H9 (cell line): ENCODE results near the gene MINAR2. TPM values are rescaled to one million over a fixed set of nuclear protein-coding genes. Genes with fewer than 3 reads are reported as not detected.

Experiments used
- DNase-seq: peaks from one replicate; pipeline ENCODE4 v3.0.0-alpha.2; 2017
- H2AFZ ChIP-seq: one replicate; pipeline ENCODE4 v1.6.1; 2013; ENCODE audit warnings: mild to moderate bottlenecking, low read length, control low read depth, moderate library complexity
- H2AK5ac ChIP-seq: 2 replicates; pipeline ENCODE4 v1.6.1; 2013; ENCODE audit warnings: low read length, control low read depth, mixed read lengths; ENCODE audit not compliant: insufficient read length
- H2BK120ac ChIP-seq: one replicate; pipeline ENCODE4 v1.6.1; 2013; ENCODE audit warnings: low read depth, mild to moderate bottlenecking, low read length, control low read depth, inconsistent platforms; ENCODE audit not compliant: poor library complexity, severe bottlenecking
- H2BK12ac ChIP-seq: 2 replicates; pipeline ENCODE4 v1.6.1; 2013; ENCODE audit warnings: low read length, control low read depth, mixed read lengths, low read depth; ENCODE audit not compliant: insufficient read length
- H2BK15ac ChIP-seq: 2 replicates; pipeline ENCODE4 v1.6.1; 2013; ENCODE audit warnings: low read depth, low read length, control low read depth
- H2BK20ac ChIP-seq: one replicate; pipeline ENCODE4 v1.6.1; 2013; ENCODE audit warnings: low read depth, mild to moderate bottlenecking, low read length, control low read depth, inconsistent platforms; ENCODE audit not compliant: poor library complexity, severe bottlenecking
- H2BK5ac ChIP-seq: 2 replicates; pipeline ENCODE4 v1.6.1; 2013; ENCODE audit warnings: low read length, control low read depth, mixed read lengths; ENCODE audit not compliant: insufficient read length
- H3K14ac ChIP-seq: 2 replicates; pipeline ENCODE4 v1.6.1; 2013; ENCODE audit warnings: low read length, control low read depth; ENCODE audit not compliant: insufficient read depth
- H3K18ac ChIP-seq: 2 replicates; pipeline ENCODE4 v1.6.1; 2013; ENCODE audit warnings: low read depth, mild to moderate bottlenecking, mixed read lengths, low read length, control low read depth; ENCODE audit not compliant: insufficient read length
- H3K23ac ChIP-seq: 2 replicates; pipeline ENCODE4 v1.6.1; 2013; ENCODE audit warnings: low read length, control low read depth, mixed read lengths, low read depth; ENCODE audit not compliant: insufficient read length
- H3K23me2 ChIP-seq: 2 replicates; pipeline ENCODE4 v1.6.1; 2013; ENCODE audit warnings: low read depth, mild to moderate bottlenecking, mixed read lengths, low read length, control low read depth; ENCODE audit not compliant: insufficient read length, poor library complexity, severe bottlenecking
- H3K27ac ChIP-seq: 2 replicates; pipeline ENCODE4 v1.5.1; 2013; ENCODE audit warnings: low read length, control low read depth, mixed read lengths, low read depth; ENCODE audit not compliant: insufficient read length
- H3K27me3 ChIP-seq: 2 replicates; pipeline ENCODE4 v1.6.1; 2013; ENCODE audit warnings: low read length, control low read depth, inconsistent platforms; ENCODE audit not compliant: insufficient read depth
- H3K4ac ChIP-seq: 2 replicates; pipeline ENCODE4 v1.6.1; 2013; ENCODE audit warnings: low read depth, mild to moderate bottlenecking, control low read depth, inconsistent platforms, low read length, moderate library complexity
- H3K4me1 ChIP-seq: 2 replicates; pipeline ENCODE4 v1.6.1; 2013; ENCODE audit warnings: low read length, control low read depth, inconsistent platforms; ENCODE audit not compliant: insufficient read depth
- H3K4me2 ChIP-seq: 2 replicates; pipeline ENCODE4 v1.6.1; 2013; ENCODE audit warnings: low read length, control low read depth, mixed read lengths; ENCODE audit not compliant: insufficient read length, insufficient read depth
- H3K56ac ChIP-seq: 2 replicates; pipeline ENCODE4 v1.6.1; 2013; ENCODE audit warnings: low read depth, mild to moderate bottlenecking, mixed read lengths, low read length, control low read depth; ENCODE audit not compliant: insufficient read length
- H3K79me1 ChIP-seq: 2 replicates; pipeline ENCODE4 v1.6.1; 2013; ENCODE audit warnings: low read depth, mild to moderate bottlenecking, moderate library complexity, low read length, control low read depth, inconsistent platforms; ENCODE audit not compliant: insufficient read depth, poor library complexity, severe bottlenecking
- H3K79me2 ChIP-seq: 2 replicates; pipeline ENCODE4 v1.6.1; 2013; ENCODE audit warnings: low read length, control low read depth, inconsistent platforms; ENCODE audit not compliant: insufficient read depth
- H3K9ac ChIP-seq: 2 replicates; pipeline ENCODE4 v1.6.1; 2013; ENCODE audit warnings: low read length, control low read depth, mixed read lengths; ENCODE audit not compliant: insufficient read length; ENCODE audit errors: extremely low read depth
- H3K9me3 ChIP-seq: one replicate; pipeline ENCODE4 v1.6.1; 2013; ENCODE audit warnings: low read depth, low read length, inconsistent platforms; ENCODE audit not compliant: control insufficient read depth
- H3T11ph ChIP-seq: one replicate; pipeline ENCODE4 v1.6.1; 2013; ENCODE audit warnings: mild to moderate bottlenecking, low read length, control low read depth, inconsistent platforms
- H4K20me1 ChIP-seq: one replicate; pipeline ENCODE4 v1.6.1; 2013; ENCODE audit not compliant: control insufficient read depth, insufficient read length, insufficient read depth
- H4K5ac ChIP-seq: 2 replicates; pipeline ENCODE4 v1.6.1; 2013; ENCODE audit warnings: low read depth, mild to moderate bottlenecking, mixed read lengths, low read length, control low read depth; ENCODE audit not compliant: insufficient read length
- H4K8ac ChIP-seq: replicated peaks from 2 replicates; pipeline ENCODE4 v1.6.1; 2013; ENCODE audit warnings: low read length, control low read depth, mixed read lengths, low read depth; ENCODE audit not compliant: insufficient read length
- H4K91ac ChIP-seq: 2 replicates; pipeline ENCODE4 v1.6.1; 2013; ENCODE audit warnings: low read depth, mild to moderate bottlenecking, moderate library complexity, mixed read lengths, low read length, control low read depth; ENCODE audit not compliant: insufficient read length
- H3K27ac Mint-ChIP-seq, 3 experiments: 2 replicates in 2 of 3; 3 replicates in 1 of 3; pipeline ENCODE4 v1.8.0; 2020 to 2021; ENCODE audit warnings: mixed read lengths in 3 of 3, mild to moderate bottlenecking in 1 of 3, moderate library complexity in 1 of 3
- H3K27me3 Mint-ChIP-seq: 2 replicates; pipeline ENCODE4 v1.8.0; 2021; ENCODE audit warnings: low read depth, mild to moderate bottlenecking, moderate library complexity, mixed read lengths
- H3K36me3 Mint-ChIP-seq, 3 experiments: 2 replicates in 2 of 3; 3 replicates in 1 of 3; pipeline ENCODE4 v1.8.0; 2020 to 2021; ENCODE audit warnings: low read depth in 3 of 3, mixed read lengths in 3 of 3; ENCODE audit not compliant: insufficient read depth in 1 of 3
- H3K4me1 Mint-ChIP-seq, 2 experiments: 2 replicates each; pipeline ENCODE4 v1.8.0; 2020; ENCODE audit warnings: mixed read lengths in 2 of 2
- H3K4me3 Mint-ChIP-seq, 2 experiments: 2 replicates in 1 of 2; 3 replicates in 1 of 2; pipeline ENCODE4 v1.8.0; 2020 to 2021; ENCODE audit warnings: mild to moderate bottlenecking in 2 of 2, mixed read lengths in 2 of 2, moderate library complexity in 1 of 2
- H3K9me3 Mint-ChIP-seq, 2 experiments: 2 replicates in 1 of 2; 3 replicates in 1 of 2; pipeline ENCODE4 v1.8.0; 2020; ENCODE audit warnings: mild to moderate bottlenecking in 2 of 2, mixed read lengths in 2 of 2, moderate library complexity in 1 of 2
- CTCF ChIP-seq: fragments of 200-600 bp; sonication (generic); conservative IDR thresholded peaks from 3 replicates; pipeline ENCODE4 v1.8.0; 2021; ENCODE audit warnings: antibody characterized with exemption, mild to moderate bottlenecking
- WGBS: extraction: QIAGEN DNeasy Blood & Tissue Kit; methylation state at CpG from one replicate; pipeline ENCODE4 v1.1.7; 2013; ENCODE audit warnings: missing lambda C conversion rate, low lambda C conversion rate, mixed read lengths; ENCODE audit not compliant: insufficient read length; ENCODE audit errors: extremely low coverage; 5-methylcytosine and 5-hydroxymethylcytosine counted together
- total RNA-seq: library from RNA; stranded (reverse); gene quantifications from 2 replicates; pipeline ENCODE4 v1.2.1, GENCODE V29; 2021

Gene MINAR2
- total RNA-seq, 1 experiment from 2014 or later, result 0.09 TPM

- no peak overlapping the region for H3K9ac ChIP-seq
- H2AFZ ChIP-seq, result no peak overlapping the region
- H3K27ac ChIP-seq, result no peak overlapping the region
- no peak overlapping the region for H3K18ac ChIP-seq
- H3K4ac ChIP-seq, result no peak overlapping the region
- H3K23me2 ChIP-seq, result no peaks in the 10 kb centered on the region
- no peak overlapping the region for H3K14ac ChIP-seq
- H2BK12ac ChIP-seq, result no peak overlapping the region
- Mint-ChIP-seq H3K36me3 (peaks cover 8 to 21% (median 19%) of the 10 kb centered on the region in 3 experiments), H3K4me1 (peaks cover 17% of the 10 kb centered on the region in 2 experiments), H3K9me3 (peaks cover 0 to 2% of the 10 kb centered on the region in 2 experiments; a peak in 2 of 5 replicates), H3K27me3 (no peaks in the 10 kb centered on the region), H3K4me3 (no peak overlapping the region; a peak in 1 of 5 replicates), H3K27ac (0 out of 7 replicates have a peak overlapping the region, but pooled peaks of 1 of the 3 experiments have one; percentile 61)
- H4K20me1 ChIP-seq, result no peaks in the 10 kb centered on the region
- no CpG with 5 or more reads among the region's 1 CpG for WGBS
- H4K91ac ChIP-seq, result no peak overlapping the region
- H2BK5ac ChIP-seq, result no peak overlapping the region
- no peaks in the 10 kb centered on the region for H3K9me3 ChIP-seq
- no peak overlapping the region for H2BK120ac ChIP-seq
- H3K27me3 ChIP-seq, result no peaks in the 10 kb centered on the region
- TF ChIP-seq CTCF, result no peak
- no peak overlapping the region for H2BK15ac ChIP-seq
- H4K8ac ChIP-seq, result no peak overlapping the region
- H3K4me2 ChIP-seq, result no peak overlapping the region
- H4K5ac ChIP-seq, result no peak overlapping the region
- no peak overlapping the region for H3K23ac ChIP-seq
- H3K56ac ChIP-seq, result no peak overlapping the region
- H2BK20ac ChIP-seq, result no peak overlapping the region
- H3T11ph ChIP-seq, result no peak overlapping the region
- no peaks in the 10 kb centered on the region for H3K4me1 ChIP-seq
- H3K79me1 ChIP-seq, result no peaks in the 10 kb centered on the region
- H3K79me2 ChIP-seq, result no peaks in the 10 kb centered on the region
- no peak for DNase-seq
- no peak overlapping the region for H2AK5ac ChIP-seq
Observed at GRCh38 chr5:129718471-129719090, 29.3 kb upstream of the MINAR2 start.
